Anterior cingulate cortex (tissue), 58 donors: ENCODE measurements around the gene COL10A1.

ENCODE experiments used
- DNase-seq, 58 donors: peaks; one replicate each; lab custom pipeline; 2025; lab: John Stamatoyannopoulos, UW

The COL10A1 gene

DNA sequence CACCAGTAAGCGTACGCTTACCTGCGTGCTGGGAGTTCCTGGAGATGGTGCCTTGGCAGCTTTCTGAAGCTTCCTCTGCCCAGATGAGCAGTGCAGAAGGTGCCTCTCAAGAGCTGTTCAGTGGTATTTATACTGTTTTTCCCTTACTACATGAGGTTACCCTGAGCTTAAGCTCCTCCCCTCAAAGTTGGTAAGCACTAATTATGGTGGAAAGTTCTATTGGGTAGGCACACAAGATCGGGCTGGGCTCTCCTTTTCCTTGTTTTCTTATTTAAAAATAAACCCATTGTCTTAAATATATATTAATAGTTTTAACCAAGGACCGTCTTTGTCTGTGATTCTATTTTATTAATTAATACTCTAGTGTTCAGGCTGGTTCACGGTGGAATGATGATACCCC is at the start of gene COL10A1:
Gene COL10A1 (minus strand): TSS at position 101 of the 400 bp plus-strand sequence. CDS start 640 bp downstream, outside the sequence.
- no peak for DNase-seq

DNA sequence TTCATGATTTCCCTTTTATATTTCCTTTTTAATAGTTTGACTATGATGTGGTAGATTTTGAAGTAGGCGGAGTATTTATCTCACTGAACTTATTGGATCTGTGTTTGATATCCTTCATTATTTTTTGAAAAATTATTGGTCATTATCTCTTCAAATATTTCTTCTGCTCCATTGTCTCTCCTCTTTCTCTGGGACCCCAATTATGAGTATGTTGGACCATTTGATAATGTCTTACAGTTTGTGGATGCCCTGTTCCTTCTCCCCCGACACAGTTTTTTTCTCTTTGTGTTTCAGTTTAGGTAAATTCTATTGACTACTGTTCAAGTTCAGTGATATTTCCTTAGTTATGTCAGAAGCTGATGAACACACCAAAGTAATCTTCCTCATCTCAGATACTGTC is 49.4 kb upstream of the COL10A1 start:
- DNase-seq = no peak

DNA sequence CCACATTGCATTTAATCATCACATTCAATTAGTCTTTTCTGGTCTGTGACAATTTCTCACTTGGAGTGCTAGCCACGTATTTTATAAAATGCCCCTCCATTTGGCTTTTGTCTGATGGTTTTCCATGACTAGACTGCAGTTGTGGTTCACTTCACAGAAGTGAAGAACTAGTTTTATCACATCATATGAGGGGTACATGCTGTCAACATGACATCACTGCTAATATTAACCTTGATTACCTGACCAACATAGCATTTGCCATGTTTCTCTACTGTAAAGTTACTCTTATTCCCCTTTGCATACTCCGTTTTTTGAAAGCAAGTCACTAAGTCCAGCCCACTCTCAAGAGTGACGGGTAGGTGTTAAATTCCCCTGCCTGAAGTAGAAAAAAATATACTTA is 48.0 kb upstream of the COL10A1 start:
- no peak for DNase-seq

DNA sequence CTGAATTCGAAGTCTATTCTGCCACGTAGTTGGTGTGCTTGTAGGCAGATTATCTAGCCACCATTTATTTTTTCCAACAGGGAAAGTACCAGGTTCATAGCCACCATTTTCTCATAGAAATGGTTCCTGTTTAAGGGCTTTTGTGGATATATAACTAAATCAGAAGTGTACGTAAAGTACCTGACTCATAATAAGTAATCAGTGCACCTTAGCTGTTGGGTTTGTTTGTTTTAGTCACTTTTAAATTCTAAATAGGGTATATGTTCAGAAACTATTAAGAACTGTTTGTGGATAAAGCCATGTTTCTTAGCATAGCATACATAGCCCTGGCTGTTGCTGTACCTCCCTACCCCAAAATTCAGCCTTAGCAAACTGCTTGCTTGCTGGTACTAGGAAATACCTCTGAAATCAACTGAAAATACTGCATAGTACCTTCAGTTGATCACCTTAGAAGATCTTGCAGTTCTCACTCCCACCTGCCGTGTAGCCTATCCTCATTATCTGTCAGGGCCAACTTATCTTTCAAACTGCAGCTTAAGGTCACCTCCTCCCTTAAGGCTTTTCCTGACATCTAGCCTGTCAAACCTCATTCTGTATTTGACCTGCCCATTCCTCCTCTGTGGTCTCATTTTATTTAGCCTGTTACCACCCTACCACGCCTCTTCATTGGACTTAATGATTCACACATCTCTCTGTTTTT is 44.6 kb upstream of the COL10A1 start:
- no peak for DNase-seq

DNA sequence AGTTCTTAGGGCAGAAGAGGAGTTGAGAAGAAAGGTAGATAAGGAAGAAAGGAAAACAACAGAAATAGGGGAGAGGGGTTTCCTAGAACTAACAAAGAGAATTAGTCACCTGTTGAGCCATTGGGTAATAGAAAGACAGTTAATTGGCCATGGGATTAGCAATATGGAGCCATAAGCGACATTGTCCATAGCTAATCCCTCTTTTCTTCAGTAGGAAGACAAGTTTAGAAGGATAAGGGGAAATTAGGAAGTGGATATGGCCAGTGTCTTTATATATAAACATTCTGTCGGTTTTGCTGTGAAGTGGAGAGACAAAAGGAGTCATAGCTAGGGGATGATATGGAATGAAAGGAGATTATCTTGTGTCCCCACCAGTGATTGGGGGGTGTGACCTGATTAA is 43.9 kb upstream of the COL10A1 start:
- no peak for DNase-seq

DNA sequence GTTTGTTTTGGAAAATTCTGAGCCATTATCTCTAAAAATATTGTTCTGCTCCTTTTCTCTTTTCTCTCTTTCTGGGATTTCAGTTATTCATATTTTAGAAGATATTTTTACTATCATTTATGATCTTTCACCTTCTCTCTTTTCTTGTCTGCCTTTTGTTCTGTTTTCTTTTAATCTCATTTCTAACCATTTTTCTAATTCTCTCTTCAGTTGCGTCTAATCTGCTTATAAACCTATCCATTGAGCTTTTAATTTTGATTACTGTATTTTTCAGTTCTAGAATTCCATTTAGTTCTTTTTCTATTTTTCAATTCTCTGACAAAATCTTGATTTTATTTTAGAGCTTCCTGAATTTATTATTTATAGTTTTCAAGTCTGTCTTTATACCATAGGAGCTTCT is 42.2 kb upstream of the COL10A1 start:
- no peak for DNase-seq

DNA sequence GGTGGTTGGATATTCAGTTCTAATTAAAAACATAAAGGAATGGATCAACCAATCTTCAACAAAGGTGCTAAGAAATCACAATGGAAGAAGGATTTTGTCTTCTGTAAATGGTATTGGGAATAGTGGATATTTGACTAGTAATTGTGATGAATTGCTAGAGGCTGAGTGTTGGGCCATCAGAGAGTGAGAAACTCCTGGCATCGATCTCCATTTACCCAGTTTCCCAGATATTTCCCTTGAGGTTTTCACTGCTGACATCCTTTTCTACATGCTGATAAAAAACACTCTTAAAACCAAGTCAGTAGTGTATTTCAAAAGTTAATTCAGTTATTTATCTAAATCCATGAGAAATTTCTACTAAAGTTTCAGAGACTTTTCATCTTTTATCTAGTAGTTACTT is 40.4 kb upstream of the COL10A1 start:
- DNase-seq = no peak

DNA sequence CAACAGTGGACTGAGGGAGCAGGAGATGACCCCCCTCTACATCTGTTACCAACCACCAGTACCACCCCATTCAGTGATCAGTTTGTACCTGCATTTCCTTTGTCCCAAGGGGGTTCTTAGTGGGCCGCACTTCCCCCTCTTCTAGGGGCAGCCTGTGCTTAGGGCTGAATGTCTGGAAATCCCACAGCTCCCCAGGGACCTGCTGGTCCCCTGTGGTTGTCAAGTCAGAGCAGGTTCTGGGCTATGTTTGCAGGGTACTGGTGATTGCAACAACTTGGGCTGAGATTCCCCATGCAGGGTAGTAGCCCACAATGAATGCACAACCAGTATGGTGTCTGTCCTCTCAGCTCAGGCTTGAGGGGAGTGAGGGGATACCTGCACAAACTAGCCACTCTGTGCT is 39.7 kb upstream of the COL10A1 start:
- no peak for DNase-seq

DNA sequence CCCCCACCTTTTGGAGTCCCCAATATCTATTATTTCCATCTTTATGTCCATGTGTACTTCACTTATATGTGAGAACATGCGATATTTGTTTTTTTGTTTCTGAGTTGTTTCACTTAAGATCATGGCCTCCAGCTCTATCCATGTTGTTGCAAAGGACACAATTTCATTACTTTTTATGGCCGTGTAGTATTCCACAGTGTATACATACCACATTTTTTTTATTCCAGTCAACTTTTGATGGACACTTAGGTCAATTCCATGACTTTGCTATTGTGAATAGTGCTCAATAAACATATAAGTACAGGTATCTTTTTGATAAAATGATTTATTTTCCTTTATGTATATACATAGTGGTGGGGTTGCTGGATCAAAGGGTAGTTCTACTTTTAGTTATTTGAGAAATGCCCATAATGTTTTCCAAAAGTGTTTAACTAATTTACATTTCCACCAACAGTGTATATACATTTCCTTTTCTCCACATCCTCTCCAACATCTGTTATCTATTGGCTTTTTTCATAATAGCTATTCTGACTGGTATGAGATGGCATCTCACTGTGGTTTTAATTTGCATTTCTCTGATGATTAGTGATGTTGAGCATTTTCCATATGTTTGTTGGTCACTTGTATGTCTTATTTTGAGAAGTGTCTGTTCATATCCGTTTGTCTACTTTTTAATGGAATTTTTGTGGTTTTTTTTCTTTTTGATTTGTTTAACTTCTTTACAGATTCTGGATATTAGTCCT is 34.0 kb upstream of the COL10A1 start:
- no peak for DNase-seq

DNA sequence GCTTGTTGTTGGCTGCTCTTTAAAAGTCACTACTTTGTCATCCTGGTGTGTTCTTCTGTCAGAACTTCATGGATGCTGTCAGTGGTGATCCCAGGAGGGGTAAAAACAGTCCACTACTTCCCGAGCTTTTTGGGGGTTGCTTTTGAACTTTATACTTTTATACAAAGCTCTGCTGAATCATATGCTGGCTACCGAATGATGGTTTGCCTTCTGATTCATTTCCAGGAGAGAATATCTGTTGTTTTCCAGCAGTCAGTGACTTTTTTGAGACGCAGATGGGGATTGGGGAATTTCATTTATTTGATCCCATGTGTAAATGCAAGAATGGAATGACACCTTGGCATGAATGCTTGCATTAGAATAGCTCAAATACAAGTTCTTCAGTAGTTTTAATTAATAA is 32.7 kb upstream of the COL10A1 start:
- DNase-seq = no peak

DNA sequence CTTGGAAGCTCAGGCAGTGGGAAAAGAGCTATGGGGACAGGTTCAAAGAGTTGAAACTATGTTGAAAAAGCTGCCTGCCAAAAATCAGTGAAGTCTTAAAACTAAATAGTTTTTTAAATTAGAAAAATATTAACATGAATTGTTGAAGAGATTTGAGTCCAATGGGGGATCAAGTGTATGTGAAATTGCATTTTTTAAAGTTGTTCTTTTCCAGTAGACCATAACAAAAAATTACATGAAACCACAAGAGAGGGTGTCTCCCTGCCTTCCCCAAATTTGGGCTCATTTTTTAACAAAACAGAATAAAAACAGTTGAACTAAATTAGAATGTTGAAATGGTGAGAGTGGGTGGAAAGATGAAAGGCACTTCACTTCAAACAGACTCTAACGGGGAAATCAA is 31.5 kb upstream of the COL10A1 start:
- DNase-seq = no peak

DNA sequence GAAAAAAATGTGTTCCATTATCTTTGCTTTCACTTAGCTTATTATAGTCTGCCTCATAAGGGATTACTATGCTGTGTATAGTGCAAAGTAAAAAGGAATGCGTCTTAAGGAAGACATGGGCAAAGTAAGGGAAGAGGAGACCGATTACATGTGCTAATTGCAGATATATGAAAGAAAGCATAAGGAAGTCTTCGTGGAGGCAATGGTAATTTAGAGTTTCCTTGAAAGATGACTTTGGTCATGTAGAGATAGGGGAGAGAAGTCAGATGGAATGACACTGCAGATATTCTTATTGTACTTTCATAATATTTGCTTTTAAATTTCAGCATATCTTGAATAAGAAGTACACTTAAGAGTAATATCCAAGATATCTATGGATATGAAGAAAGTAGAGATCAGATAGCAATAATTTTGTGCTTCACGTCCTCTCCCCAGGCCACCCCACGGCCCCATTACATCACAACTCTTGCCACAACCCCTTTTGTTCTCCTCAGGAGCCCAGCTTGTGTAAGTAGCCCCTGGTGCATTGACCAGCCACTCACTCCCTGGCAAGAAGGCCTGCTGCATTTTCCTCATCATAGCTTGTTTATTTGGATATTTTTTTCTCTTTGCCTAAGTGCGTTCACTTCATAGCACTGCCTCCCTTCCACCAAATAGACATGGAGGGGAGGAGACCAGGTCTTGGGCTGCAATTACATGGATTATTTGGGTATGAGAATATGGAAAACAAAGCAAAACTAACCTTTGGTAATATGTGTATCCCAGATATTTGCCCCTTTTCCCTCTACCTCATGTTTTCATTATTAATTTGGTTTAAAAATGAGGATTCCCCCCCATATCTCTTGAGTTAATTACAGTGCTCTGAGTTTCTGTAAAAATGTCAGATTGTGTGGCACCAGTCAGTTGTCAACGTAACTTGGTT is 30.7 kb upstream of the COL10A1 start:
- DNase-seq = no peak

DNA sequence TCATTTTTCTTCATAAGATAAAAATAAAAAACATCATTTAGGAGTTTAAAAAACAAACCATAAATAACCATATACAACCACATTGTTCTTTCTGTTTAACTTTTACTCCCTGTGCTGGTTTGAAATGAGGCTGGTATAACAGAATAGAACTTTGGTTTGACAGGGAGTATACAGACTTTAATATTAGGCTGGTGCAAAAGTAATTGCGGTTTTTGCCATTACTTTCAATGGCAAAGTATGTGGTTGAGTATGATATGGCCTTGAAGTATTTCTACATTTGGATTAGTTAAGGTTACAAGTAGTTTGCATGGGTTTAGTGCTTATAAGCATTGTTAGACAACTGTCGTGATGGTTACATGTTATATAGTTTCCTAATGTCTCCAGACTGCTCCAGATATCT is 29.0 kb upstream of the COL10A1 start:
- DNase-seq = no peak

DNA sequence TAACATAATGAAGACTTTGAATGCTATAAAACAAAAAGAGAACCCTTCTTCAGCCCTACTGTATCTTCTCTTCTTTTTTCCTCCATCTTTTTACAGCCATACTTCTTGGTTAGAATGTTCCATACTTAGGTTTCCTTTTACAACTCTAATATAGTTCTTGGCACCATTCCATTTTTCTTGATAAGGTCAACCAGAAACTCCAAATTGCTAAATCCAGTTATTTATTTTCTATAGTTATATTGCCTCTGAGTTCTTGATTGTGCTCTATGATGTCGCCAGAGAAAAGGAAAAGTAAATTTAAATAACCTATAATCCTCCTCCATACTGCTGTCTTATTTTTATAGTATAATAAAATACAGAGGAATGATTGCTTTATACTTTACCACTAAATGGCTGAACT is 26.7 kb upstream of the COL10A1 start:
- DNase-seq = no peak

DNA sequence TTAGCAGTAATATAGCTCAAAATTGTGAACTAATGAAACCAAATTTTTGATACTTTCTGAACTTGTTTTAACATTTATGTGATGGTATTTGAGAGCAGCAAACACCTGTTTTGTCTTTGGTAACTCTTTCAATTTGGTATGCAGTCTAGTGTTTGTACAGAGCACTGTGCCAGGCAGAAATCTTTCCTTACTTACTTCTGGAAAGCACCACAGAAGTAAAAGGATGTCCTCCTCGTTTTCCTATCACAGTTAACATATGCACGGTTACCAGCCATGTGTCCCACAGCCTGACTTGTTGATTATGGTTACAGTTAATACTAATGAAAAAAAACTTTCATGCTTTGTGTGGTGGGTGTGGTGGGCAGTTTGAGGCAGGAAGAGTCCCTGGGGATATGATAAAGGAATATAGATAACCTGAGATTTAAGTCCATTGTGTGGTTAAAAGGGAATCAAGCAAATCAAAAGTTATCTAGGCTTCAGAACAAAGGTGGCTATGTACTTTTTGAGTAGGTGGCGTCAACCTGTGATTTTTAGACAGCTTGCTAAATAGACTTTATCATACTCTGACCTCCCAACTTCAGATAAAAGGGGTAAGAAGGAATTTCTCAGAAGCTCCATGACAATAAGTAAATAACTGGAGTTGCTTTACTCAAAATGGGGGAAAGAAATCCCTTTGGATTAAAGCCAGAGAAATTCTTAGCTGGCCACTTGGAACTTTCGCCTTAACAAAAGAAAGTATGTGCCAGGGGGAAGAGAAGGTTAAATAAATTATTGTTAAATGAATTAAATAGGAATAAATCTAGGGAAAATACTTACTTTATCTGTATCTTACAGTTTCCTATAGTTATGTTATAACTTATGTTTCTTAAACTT is 20.1 kb upstream of the COL10A1 start:
- DNase-seq = no peak

DNA sequence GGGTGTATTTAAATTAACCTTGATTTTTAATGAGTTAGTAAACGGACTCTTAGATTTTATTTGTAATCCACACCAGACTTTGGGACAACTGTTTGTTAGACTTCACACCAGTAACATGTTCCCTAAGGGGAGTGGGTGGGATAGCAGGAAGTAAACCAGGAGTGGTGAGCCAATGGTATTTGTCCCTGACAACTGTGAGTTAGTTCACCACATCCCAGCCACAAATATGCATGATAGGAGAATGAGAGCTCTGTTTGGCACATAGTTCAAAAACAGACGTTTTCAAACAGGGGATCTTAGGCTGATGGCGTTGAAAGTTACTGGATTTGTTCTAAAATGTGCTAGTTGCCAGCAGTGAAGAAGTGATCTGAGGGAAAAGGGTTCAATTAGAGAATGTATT is 18.7 kb upstream of the COL10A1 start:
- no peak for DNase-seq

DNA sequence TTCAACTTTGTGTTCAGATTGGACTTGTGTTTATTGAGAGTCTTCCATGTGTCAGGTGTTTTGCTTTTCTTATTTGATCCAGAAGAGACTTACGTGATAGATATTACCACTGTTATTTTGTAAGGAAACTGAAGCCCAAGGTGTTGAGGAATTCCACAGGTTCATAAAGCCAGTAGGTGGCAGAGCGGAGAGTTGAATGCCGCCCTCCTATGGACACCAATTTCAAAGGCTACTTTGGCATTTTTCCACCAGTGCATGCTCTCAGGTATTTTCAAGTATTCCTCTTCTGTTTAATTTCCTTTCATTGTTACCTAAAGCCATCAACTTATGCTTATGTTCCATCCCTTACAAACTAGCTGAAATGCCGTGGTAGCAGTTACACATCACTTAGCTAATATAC is 14.0 kb upstream of the COL10A1 start:
- no peak for DNase-seq

DNA sequence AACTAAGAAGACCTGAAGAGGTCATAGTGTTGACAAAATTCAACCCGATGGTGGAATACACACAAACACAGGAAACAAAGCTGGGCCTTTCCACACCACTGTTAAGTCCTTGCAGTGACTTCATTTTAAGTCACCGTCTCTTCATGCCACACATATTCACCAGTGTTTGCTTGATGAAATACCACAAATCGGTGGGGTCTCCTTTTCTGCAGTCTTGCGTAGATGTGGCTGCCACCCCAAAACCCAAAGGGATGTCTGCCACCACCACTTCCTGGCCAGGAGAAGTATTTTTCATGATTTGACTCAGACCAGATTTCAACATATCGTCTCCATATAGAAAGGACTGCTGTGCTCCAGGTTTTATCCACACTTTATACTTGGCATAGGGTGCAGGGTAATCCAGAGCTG is 11.0 kb upstream of the COL10A1 start:
- no peak for DNase-seq

DNA sequence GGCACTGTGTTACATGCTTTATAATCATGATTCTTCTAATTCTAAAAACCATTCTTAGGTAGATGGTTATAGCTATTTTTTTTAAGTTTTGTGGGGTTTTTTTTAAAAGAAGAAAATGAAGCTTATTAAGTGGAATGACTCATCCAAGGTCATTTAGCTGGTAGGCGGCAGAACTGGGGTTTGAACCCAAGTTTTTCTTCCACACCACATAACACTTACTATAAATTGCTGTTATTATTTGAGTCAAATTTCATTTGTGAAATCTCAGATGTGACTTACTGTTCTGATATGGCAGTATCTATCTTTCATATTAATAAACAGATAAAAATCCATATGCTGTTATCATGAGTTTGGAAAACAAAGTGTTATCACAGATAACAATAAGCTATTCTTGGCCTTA is 10.4 kb upstream of the COL10A1 start:
- no peak for DNase-seq

DNA sequence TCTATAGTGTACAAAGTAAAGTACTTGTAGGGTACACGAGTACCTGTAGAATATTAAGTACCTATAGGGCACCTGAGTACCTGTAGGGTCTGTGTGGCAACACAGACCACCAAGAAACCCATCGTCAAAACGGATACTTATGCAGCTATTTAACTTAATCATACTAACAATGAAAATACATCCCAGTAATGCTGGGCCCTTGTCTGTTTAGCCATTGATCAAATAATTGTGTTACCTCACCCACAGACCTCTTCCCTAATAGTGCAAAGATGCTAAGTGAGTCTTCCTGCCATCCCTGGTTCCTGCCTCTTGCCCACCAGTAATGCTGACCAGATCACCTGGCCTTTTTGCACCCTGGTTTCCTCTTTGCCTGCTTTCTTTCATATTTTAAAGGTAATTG is 7.5 kb upstream of the COL10A1 start:
- no peak for DNase-seq
